ENCODE measurements around the gene SLA2.
"Not testable (repeated sequence)": the region's sequence is repeated elsewhere in the genome, so short reads cannot be mapped to it uniquely, and the experiment has no call there.

SLA2 gene

GRCh38 chr20:36645998-36646397 is at the start of gene SLA2:
Gene SLA2, minus strand, starts transcription at chr20:36646196. Its CDS starts 4,861 bp downstream, at chr20:36641335.
- no peak for DNase-seq (ENCODE audit: low read depth)

- DNase-seq (ENCODE audit: low read depth): not testable (repeated sequence)
Observed at GRCh38 chr20:36695467-36695866, 49.5 kb upstream of the SLA2 start.

- peak; percentile 23 for DNase-seq (ENCODE audit: low read depth)
Observed at GRCh38 chr20:36688630-36689029, 42.6 kb upstream of the SLA2 start.

- no peak for DNase-seq (ENCODE audit: low read depth)
Observed at GRCh38 chr20:36687850-36688249, 41.9 kb upstream of the SLA2 start.

GRCh38 chr20:36686944-36687343 is 40.9 kb upstream of the SLA2 start:
- peak; percentile 11 for DNase-seq (ENCODE audit: low read depth)

- no peak for DNase-seq (ENCODE audit: low read depth)
Observed at GRCh38 chr20:36686504-36686903, 40.5 kb upstream of the SLA2 start.

- DNase-seq (ENCODE audit: low read depth): no peak
Observed at GRCh38 chr20:36684747-36685146, 38.8 kb upstream of the SLA2 start.

GRCh38 chr20:36682311-36682710 is 36.3 kb upstream of the SLA2 start:
- no peak for DNase-seq (ENCODE audit: low read depth)

- DNase-seq (ENCODE audit: low read depth): no peak
Observed at GRCh38 chr20:36677422-36677771, 31.4 kb upstream of the SLA2 start.

GRCh38 chr20:36676701-36677421 is 30.9 kb upstream of the SLA2 start:
- no peak for DNase-seq (ENCODE audit: low read depth)

- DNase-seq (ENCODE audit: low read depth): not testable (repeated sequence)
Observed at GRCh38 chr20:36675545-36675944, 29.5 kb upstream of the SLA2 start.

- no peak for DNase-seq (ENCODE audit: low read depth)
Observed at GRCh38 chr20:36672991-36673390, 27.0 kb upstream of the SLA2 start.

- no peak for DNase-seq (ENCODE audit: low read depth)
Observed at GRCh38 chr20:36670665-36671357, 24.8 kb upstream of the SLA2 start.

- peak; percentile 69 for DNase-seq (ENCODE audit: low read depth)
Observed at GRCh38 chr20:36666181-36666740, 20.3 kb upstream of the SLA2 start.

GRCh38 chr20:36663031-36663430 is 17.0 kb upstream of the SLA2 start:
- DNase-seq (ENCODE audit: low read depth): peak; percentile 57

- DNase-seq (ENCODE audit: low read depth): no peak
Observed at GRCh38 chr20:36658300-36658699, 12.3 kb upstream of the SLA2 start.

GRCh38 chr20:36656733-36657132 is 10.7 kb upstream of the SLA2 start:
- peak; percentile 2 for DNase-seq (ENCODE audit: low read depth)

GRCh38 chr20:36655004-36655403 is 9.0 kb upstream of the SLA2 start:
- no peak for DNase-seq (ENCODE audit: low read depth)

- no peak for DNase-seq (ENCODE audit: low read depth)
Observed at GRCh38 chr20:36654506-36654905, 8.5 kb upstream of the SLA2 start.

GRCh38 chr20:36653456-36653855 is 7.5 kb upstream of the SLA2 start:
- DNase-seq (ENCODE audit: low read depth): no peak

GRCh38 chr20:36647196-36648121 is 1.5 kb upstream of the SLA2 start:
- no peak for DNase-seq (ENCODE audit: low read depth)

GRCh38 chr20:36646678-36647077 is 682 bp upstream of the SLA2 start:
- no peak for DNase-seq (ENCODE audit: low read depth)
